ENCODE results near the gene DDIT3. TPM values are rescaled to one million over a fixed set of nuclear protein-coding genes. Genes with fewer than 3 reads are reported as not detected.
A peak's percentile ranks its signal among the peaks of the same experiment; 100 is the strongest.
"Not testable (repeated sequence)": the region's sequence is repeated elsewhere in the genome, so short reads cannot be mapped to it uniquely, and the experiment has no call there.

Gene DDIT3
- total RNA-seq = 30.8 TPM

- DNase-seq (ENCODE audit: low spot score) = peak; percentile 100
Observed at GRCh38 chr12:57520053-57520818, at the start of gene DDIT3. TSS of gene DDIT3 (minus strand) at chr12:57520514. CDS start at chr12:57517406, 3,108 bp downstream.

GRCh38 chr12:57569858-57570257 is 49.5 kb upstream of the DDIT3 start:
- no peak for DNase-seq (ENCODE audit: low spot score)

GRCh38 chr12:57568838-57569237 is 48.5 kb upstream of the DDIT3 start:
- no peak for DNase-seq (ENCODE audit: low spot score)

- DNase-seq (ENCODE audit: low spot score) = no peak
Observed at GRCh38 chr12:57564178-57564740, 43.9 kb upstream of the DDIT3 start.

- DNase-seq (ENCODE audit: low spot score) = no peak
Observed at GRCh38 chr12:57563358-57563757, 43.0 kb upstream of the DDIT3 start.

- not testable (repeated sequence) for DNase-seq (ENCODE audit: low spot score)
Observed at GRCh38 chr12:57561117-57561516, 40.8 kb upstream of the DDIT3 start.

- no peak for DNase-seq (ENCODE audit: low spot score)
Observed at GRCh38 chr12:57560516-57560915, 40.2 kb upstream of the DDIT3 start.

- no peak for DNase-seq (ENCODE audit: low spot score)
Observed at GRCh38 chr12:57558864-57559263, 38.5 kb upstream of the DDIT3 start.

GRCh38 chr12:57554897-57555296 is 34.6 kb upstream of the DDIT3 start:
- DNase-seq (ENCODE audit: low spot score) = no peak

- no peak for DNase-seq (ENCODE audit: low spot score)
Observed at GRCh38 chr12:57554453-57554852, 34.1 kb upstream of the DDIT3 start.

- no peak for DNase-seq (ENCODE audit: low spot score)
Observed at GRCh38 chr12:57553343-57554202, 33.3 kb upstream of the DDIT3 start.

GRCh38 chr12:57552835-57553313 is 32.6 kb upstream of the DDIT3 start:
- no peak for DNase-seq (ENCODE audit: low spot score)

GRCh38 chr12:57552306-57552651 is 32.0 kb upstream of the DDIT3 start:
- DNase-seq (ENCODE audit: low spot score) = no peak

- DNase-seq (ENCODE audit: low spot score) = no peak
Observed at GRCh38 chr12:57551637-57552305, 31.5 kb upstream of the DDIT3 start.

- no peak for DNase-seq (ENCODE audit: low spot score)
Observed at GRCh38 chr12:57550641-57551549, 30.6 kb upstream of the DDIT3 start.

- no peak for DNase-seq (ENCODE audit: low spot score)
Observed at GRCh38 chr12:57549909-57550640, 29.8 kb upstream of the DDIT3 start, which contains the start of gene KIF5A. TSS of gene KIF5A (plus strand) at chr12:57550044. CDS start at chr12:57550272, 228 bp downstream.

- DNase-seq (ENCODE audit: low spot score) = no peak
Observed at GRCh38 chr12:57549203-57549908, 29.0 kb upstream of the DDIT3 start.

GRCh38 chr12:57548488-57548887 is 28.2 kb upstream of the DDIT3 start:
- DNase-seq (ENCODE audit: low spot score) = no peak

- DNase-seq (ENCODE audit: low spot score) = no peak
Observed at GRCh38 chr12:57548013-57548315, 27.6 kb upstream of the DDIT3 start.
